ENCODE data around the gene BAIAP2L1.

GRCh38 chr7:98338441-98338840 is 62.4 kb downstream of the BAIAP2L1 start:
- TF ChIP-seq CTCF (conservative IDR thresholded peaks at IDR 0.05) (no peak), ZFX (IDR thresholded peaks at IDR 0.05) (no peak)

Measured in C4-2B (cell line).